ENCODE data around the gene NANS. TPM values are rescaled to one million over a fixed set of nuclear protein-coding genes. Genes with fewer than 3 reads are reported as not detected.
A peak's percentile ranks its signal among the peaks of the same experiment; 100 is the strongest.
"Not testable (repeated sequence)": the region's sequence is repeated elsewhere in the genome, so short reads cannot be mapped to it uniquely, and the experiment has no call there.

Gene NANS
- total and polyA plus RNA-seq, 2 donors, result 32.8 to 35.3 TPM

DNA sequence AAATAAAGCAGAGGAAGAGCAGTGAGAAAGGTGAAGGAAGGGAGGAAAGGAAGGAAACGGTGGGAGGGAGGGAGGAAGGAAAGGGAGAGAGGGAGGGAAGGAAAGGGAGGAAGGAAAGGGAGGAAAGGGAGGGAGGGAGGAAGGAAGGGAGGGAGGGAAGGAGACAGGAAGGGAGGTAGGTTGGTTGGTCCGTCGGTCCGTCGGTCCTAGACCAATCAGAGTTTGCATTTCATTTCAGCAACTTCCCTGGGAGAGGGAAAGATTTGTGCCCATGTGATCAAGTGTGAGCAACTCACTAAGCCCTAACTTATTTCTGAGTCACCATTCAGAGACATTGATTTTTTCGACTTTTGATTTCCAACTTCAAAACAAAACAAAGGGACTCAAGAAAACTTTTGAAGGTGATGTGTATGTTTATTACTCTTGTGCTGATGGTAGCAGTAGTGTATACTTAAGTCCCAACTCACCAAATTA lies 18.8 kb downstream of the NANS start:
- H3K4me1 ChIP-seq (ENCODE audit: insufficient read depth), result peaks cover 2% of the 10 kb centered on the region
- H3K36me3 ChIP-seq (ENCODE audit: insufficient read depth), result no peaks in the 10 kb centered on the region
- H3K27ac ChIP-seq (ENCODE audit: low read depth), result no peak overlapping the region
- 54% methylated on average over 6 of the region's 6 CpGs for WGBS
- no peak for DNase-seq (ENCODE audit: extremely low spot score)
- no peak overlapping the region for H3K4me3 ChIP-seq (ENCODE audit: low read depth, low read length)

DNA sequence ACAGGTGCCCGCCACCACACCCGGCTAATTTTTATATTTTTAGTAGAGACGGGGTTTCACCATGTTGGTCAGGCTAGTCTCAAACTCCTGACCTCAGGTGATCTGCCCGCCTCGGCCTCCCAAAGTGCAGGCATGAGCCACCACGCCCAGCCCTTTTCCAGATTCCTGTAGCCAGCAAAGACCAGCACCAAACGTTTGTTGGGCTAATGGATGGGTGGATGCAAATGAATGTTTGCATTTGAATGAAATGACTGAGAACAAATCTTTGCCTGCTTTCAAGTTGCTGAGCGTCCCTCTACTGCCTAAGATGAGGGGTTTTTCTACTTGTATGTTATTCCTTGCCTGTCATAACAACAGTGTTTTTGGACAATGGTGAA lies 20.0 kb downstream of the NANS start:
- not testable (repeated sequence) for H3K27ac ChIP-seq (ENCODE audit: low read depth); DNase-seq (ENCODE audit: extremely low spot score); H3K4me1 ChIP-seq (ENCODE audit: insufficient read depth); H3K4me3 ChIP-seq (ENCODE audit: low read depth, low read length); H3K36me3 ChIP-seq (ENCODE audit: insufficient read depth)
- WGBS, result 85% methylated on average over 8 of the region's 8 CpGs

DNA sequence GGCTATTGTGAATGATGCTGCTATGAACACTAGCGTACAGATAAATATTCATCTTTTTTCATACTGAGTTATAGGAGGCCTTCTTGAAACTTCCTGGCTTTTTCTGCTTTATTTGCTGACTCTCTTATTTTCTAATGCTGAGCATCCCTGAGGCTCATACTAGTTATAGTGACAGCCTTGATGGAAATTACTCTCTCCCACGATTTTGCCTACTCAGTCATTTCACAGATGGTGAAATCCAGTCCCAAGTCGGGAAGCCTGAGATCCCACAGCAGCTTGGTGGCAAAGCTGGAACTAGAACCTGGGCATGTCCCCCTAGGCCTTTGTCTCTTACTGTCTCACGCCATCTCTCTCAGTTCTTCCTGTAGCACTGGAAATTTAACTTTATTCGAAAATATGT lies 22.4 kb downstream of the NANS start:
- no peak for DNase-seq (ENCODE audit: extremely low spot score)
- Histone ChIP-seq H3K4me1 (ENCODE audit: insufficient read depth) (peaks cover 2% of the 10 kb centered on the region), H3K36me3 (ENCODE audit: insufficient read depth) (no peaks in the 10 kb centered on the region), H3K4me3 (ENCODE audit: low read depth, low read length) (no peak overlapping the region), H3K27ac (ENCODE audit: low read depth) (no peak overlapping the region)
- WGBS, result 88% methylated on average over 5 of the region's 5 CpGs

DNA sequence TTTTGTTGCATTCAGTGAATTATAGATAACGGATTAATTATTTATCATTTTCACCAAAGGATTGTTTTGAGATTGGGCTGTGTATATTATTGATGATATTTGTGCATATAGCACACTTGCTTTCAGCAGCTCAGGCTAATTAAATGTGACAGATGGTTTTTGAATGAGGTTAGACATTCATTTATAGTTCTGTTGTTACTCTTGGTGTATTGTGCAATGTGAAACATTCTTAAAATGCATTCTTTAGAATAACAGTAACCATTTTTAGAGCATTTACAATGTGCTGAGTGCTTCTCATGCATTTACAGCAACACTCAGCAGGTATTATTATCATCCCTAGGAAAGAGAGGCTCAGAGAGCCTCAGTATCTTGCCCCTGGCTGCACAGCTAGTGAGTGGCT lies 23.8 kb downstream of the NANS start:
- H3K27ac ChIP-seq (ENCODE audit: low read depth), result no peak overlapping the region
- no peaks in the 10 kb centered on the region for H3K36me3 ChIP-seq (ENCODE audit: insufficient read depth)
- WGBS, result 100% methylated on average over 1 of the region's 1 CpG

GRCh38 chr9:98080780-98081179 lies 24.2 kb downstream of the NANS start:
- no peaks in the 10 kb centered on the region for H3K4me1 ChIP-seq (ENCODE audit: insufficient read depth)
- no peak for DNase-seq (ENCODE audit: extremely low spot score)
- H3K36me3 ChIP-seq (ENCODE audit: insufficient read depth), result no peaks in the 10 kb centered on the region
- no peak overlapping the region for H3K4me3 ChIP-seq (ENCODE audit: low read depth, low read length)
- 92% methylated on average over 12 of the region's 12 CpGs for WGBS
- no peak overlapping the region for H3K27ac ChIP-seq (ENCODE audit: low read depth)

More for the DNA sequence above, 23.8 kb downstream of the NANS start:
- DNase-seq (ENCODE audit: extremely low spot score), result no peak
- Histone ChIP-seq H3K4me1 (ENCODE audit: insufficient read depth) (no peaks in the 10 kb centered on the region), H3K4me3 (ENCODE audit: low read depth, low read length) (no peak overlapping the region)

GRCh38 chr9:98081477-98082219 lies 25.1 kb downstream of the NANS start:
- no peak overlapping the region for H3K27ac ChIP-seq (ENCODE audit: low read depth)
- 76% methylated on average over 6 of the region's 6 CpGs for WGBS
- H3K36me3 ChIP-seq (ENCODE audit: insufficient read depth), result no peaks in the 10 kb centered on the region
- no peaks in the 10 kb centered on the region for H3K4me1 ChIP-seq (ENCODE audit: insufficient read depth)
- no peak for DNase-seq (ENCODE audit: extremely low spot score)
- no peak overlapping the region for H3K4me3 ChIP-seq (ENCODE audit: low read depth, low read length)

DNA sequence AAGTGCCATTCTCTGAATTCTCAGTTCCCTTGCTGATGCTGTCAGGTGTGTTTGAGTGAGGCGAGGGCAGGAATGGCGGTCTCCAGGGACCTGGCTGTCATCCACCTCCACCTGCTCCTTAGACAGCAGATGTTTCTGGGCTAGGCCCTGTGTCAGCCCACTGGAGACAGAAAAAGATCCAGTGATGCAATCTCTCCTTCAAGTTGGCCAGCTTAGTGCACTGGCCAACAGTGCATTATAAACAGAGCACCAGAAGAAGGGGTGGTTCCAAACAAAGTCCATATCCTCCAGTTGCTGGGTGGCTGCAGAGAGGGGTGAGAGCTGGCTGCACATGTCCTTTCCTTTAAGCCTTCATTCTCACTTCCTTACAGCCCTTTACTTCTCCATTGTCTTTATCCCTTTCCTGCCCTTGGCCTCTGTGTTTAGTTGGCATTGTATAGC lies 26.5 kb downstream of the NANS start:
- WGBS, result 96% methylated on average over 2 of the region's 2 CpGs
- Histone ChIP-seq H3K27ac (ENCODE audit: low read depth) (no peak overlapping the region), H3K36me3 (ENCODE audit: insufficient read depth) (no peaks in the 10 kb centered on the region), H3K4me3 (ENCODE audit: low read depth, low read length) (no peak overlapping the region), H3K4me1 (ENCODE audit: insufficient read depth) (no peaks in the 10 kb centered on the region)
- no peak for DNase-seq (ENCODE audit: extremely low spot score)

DNA sequence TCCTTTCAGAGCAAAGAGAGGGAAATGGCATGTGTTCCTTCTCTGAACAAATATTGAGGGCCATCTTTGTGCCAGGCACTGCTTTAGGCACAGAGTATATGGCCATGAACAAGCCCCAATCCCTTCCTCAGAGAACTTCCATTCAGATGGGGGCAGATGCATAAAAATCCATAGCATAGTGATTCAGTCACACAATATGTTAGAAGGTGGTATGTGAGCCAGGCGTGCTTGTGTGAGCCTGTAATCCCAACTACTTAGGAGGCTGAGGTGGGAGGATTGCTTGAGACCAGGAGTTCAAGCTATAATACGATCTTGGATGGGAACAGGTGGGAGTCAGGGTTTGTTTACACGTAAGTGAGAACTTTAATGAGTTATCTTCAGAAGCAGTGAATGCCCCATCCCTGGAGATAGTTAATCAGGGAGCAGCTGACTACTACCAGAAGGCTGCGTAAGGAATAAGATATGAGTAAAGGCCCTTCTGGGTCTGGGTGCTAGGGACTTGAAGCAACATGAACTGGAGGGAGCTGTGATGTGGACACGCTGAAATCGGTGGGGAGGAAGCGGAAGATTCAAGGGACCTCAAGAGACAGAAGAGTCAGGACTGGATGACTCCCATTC lies 27.1 kb downstream of the NANS start:
- Histone ChIP-seq H3K36me3 (ENCODE audit: insufficient read depth) (no peaks in the 10 kb centered on the region), H3K4me1 (ENCODE audit: insufficient read depth) (no peaks in the 10 kb centered on the region), H3K4me3 (ENCODE audit: low read depth, low read length) (no peak overlapping the region), H3K27ac (ENCODE audit: low read depth) (no peak overlapping the region)
- WGBS, result 90% methylated on average over 7 of the region's 7 CpGs
- DNase-seq (ENCODE audit: extremely low spot score), result no peak

- Histone ChIP-seq H3K4me3 (ENCODE audit: low read depth, low read length) (no peak overlapping the region), H3K36me3 (ENCODE audit: insufficient read depth) (no peaks in the 10 kb centered on the region), H3K27ac (ENCODE audit: low read depth) (no peak overlapping the region), H3K4me1 (ENCODE audit: insufficient read depth) (no peaks in the 10 kb centered on the region)
- DNase-seq (ENCODE audit: extremely low spot score), result no peak
- WGBS, result 84% methylated on average over 3 of the region's 3 CpGs
These were observed 27.9 kb downstream of the NANS start for GRCh38 chr9:98084396-98084795.

DNA sequence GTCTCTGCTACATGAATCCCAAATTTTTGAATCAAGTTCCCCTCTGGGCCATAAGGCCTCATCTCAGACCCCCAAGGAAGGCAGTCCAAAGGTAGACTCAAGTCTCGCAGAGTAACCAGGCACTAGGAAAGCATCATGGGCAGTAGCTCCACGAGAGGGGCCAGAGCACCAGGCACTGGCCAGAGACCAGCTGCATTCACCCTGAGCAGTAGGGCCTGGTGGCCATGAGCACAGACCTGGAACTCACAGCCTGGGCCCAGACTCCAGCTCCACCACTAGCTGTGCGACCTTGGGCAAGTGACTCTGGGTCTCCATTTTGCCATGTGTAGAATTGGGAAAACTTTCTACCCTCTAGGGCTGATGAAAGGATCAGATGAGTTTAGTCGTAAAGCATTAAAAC lies 28.5 kb downstream of the NANS start:
- DNase-seq (ENCODE audit: extremely low spot score), result no peak
- Histone ChIP-seq H3K4me1 (ENCODE audit: insufficient read depth) (no peaks in the 10 kb centered on the region), H3K36me3 (ENCODE audit: insufficient read depth) (no peaks in the 10 kb centered on the region), H3K27ac (ENCODE audit: low read depth) (no peak overlapping the region), H3K4me3 (ENCODE audit: low read depth, low read length) (no peak overlapping the region)
- WGBS, result 89% methylated on average over 4 of the region's 4 CpGs

DNA sequence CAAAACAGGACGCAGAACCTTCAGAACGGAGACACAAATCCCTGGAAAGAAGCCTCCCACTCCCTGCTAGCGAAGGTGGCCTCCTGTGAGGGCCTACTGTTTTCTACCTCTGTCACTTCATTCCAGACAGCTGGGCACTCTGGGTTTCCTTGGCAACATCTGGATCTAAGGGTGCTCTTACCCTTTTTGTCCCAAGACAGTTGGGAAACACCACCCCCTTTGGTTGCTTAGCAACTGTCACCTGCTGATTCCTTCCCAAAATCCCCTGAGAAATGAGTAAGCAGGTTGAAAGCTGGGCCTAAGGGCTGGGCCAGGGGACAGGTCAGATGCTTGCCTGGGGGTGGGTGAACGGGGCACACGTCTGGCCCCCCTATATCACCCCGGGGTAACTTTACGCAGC lies 29.4 kb downstream of the NANS start:
- Histone ChIP-seq H3K27ac (ENCODE audit: low read depth) (peak overlapping the region; percentile 3), H3K36me3 (ENCODE audit: insufficient read depth) (no peaks in the 10 kb centered on the region), H3K4me3 (ENCODE audit: low read depth, low read length) (no peak overlapping the region), H3K4me1 (ENCODE audit: insufficient read depth) (no peaks in the 10 kb centered on the region)
- 82% methylated on average over 7 of the region's 7 CpGs for WGBS
- DNase-seq (ENCODE audit: extremely low spot score), result no peak

GRCh38 chr9:98086461-98086860 lies 29.9 kb downstream of the NANS start:
- Histone ChIP-seq H3K27ac (ENCODE audit: low read depth) (no peak overlapping the region), H3K4me1 (ENCODE audit: insufficient read depth) (no peaks in the 10 kb centered on the region), H3K36me3 (ENCODE audit: insufficient read depth) (no peaks in the 10 kb centered on the region), H3K4me3 (ENCODE audit: low read depth, low read length) (no peak overlapping the region)
- DNase-seq (ENCODE audit: extremely low spot score), result no peak
- 97% methylated on average over 4 of the region's 4 CpGs for WGBS

DNA sequence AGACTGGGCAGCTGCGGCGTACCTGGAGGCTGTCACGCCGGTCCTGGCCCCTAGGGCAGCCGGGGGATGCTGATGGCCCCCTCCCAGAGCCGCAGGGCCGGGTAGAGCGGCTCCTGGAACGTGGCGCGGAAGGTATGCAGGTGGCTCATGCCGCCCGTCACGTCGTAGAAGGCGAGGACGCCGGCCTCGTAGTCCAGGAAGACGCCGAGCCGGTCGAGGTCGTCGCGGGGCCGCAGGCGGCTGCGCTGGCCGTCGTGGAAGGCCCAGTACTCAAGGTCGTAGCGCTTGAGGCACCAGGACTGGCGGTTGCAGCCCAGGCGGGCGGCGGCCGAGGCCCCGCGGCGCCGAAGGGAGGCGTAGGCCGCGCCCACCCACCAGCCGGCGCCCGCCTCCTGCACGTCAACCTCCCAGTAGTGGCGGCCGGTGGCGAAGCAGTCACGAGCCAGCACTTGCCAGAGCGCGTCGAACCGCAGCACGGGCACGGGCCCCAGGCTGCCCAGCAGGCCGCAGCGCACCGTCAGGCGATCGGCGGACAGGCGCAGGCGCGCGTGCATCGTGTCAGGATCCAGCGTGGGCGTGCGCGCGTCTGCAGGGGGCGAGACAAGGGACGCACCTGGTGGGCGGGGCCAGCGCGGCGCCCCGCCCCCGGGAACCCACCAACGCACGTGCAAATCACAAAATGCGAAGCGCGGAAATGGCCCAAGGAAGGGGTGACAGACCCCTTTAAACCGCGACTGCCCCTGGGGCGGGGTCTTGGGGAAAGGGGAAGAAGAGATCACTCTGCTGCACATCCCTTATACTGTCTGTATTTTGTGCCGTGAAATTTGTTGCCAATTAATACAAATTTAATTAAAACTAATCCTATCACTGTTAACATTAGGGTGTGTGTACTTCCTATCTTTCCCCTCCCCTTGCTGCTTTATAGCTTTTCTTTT lies 31.2 kb downstream of the NANS start:
- DNase-seq (ENCODE audit: extremely low spot score), result no peak
- Histone ChIP-seq H3K27ac (ENCODE audit: low read depth) (peak overlapping the region; percentile 66), H3K4me1 (ENCODE audit: insufficient read depth) (no peaks in the 10 kb centered on the region), H3K36me3 (ENCODE audit: insufficient read depth) (no peaks in the 10 kb centered on the region), H3K4me3 (ENCODE audit: low read depth, low read length) (peak overlapping the region; percentile 23)
- WGBS, result 15% methylated on average over 92 of the region's 92 CpGs

Data from urinary bladder (tissue), 4 donors.